ENCODE results near the gene DMBX1.

Gene DMBX1

DNA sequence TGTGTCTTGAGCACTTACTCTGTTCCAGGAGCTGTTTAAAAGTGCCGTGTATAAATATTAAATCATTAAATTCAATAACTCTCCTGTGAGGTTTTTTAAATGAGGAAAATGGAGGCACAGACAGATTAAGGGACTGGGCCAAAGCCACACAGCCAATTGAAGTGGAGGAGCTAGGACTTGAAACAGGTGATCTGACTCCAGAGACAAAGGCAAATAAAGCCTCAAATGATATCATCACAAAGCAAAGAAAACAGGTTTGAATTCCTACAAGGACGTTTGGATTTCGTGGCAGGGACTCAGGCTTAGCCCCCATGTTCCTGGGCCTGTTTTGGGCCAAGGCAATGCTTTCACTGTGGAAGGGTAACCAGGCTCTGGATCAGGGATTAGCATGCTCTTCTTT is 45.2 kb upstream of the DMBX1 start:
- no peaks in the 10 kb centered on the region for H3K36me3 ChIP-seq (ENCODE audit: insufficient read depth, low read length)
- H3K4me3 ChIP-seq (ENCODE audit: low read depth, low read length, poor library complexity, severe bottlenecking), result no peak overlapping the region
- no peaks in the 10 kb centered on the region for H3K79me2 ChIP-seq (ENCODE audit: insufficient read depth, low read length)
- H3K4me1 ChIP-seq (ENCODE audit: insufficient read depth, low read length, severe bottlenecking), result peaks cover 7% of the 10 kb centered on the region
- peaks cover 11% of the 10 kb centered on the region; the same call in 1 of the 2 replicates for H3K27me3 ChIP-seq (ENCODE audit: insufficient read depth, low read length)
- H3F3A ChIP-seq (ENCODE audit: insufficient read depth, low read length), result no peaks in the 10 kb centered on the region
- TF ChIP-seq, protein P1, sequence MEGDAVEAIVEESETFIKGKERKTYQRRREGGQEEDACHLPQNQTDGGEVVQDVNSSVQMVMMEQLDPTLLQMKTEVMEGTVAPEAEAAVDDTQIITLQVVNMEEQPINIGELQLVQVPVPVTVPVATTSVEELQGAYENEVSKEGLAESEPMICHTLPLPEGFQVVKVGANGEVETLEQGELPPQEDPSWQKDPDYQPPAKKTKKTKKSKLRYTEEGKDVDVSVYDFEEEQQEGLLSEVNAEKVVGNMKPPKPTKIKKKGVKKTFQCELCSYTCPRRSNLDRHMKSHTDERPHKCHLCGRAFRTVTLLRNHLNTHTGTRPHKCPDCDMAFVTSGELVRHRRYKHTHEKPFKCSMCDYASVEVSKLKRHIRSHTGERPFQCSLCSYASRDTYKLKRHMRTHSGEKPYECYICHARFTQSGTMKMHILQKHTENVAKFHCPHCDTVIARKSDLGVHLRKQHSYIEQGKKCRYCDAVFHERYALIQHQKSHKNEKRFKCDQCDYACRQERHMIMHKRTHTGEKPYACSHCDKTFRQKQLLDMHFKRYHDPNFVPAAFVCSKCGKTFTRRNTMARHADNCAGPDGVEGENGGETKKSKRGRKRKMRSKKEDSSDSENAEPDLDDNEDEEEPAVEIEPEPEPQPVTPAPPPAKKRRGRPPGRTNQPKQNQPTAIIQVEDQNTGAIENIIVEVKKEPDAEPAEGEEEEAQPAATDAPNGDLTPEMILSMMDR (IDR thresholded peaks at IDR 0.05; ENCODE audit: low read length), result no peak
- TF ChIP-seq EZH2 (IDR thresholded peaks at IDR 0.05; ENCODE audit: borderline replicate concordance, low read length), result no peak
- H3K9me3 ChIP-seq (ENCODE audit: low read length), result no peaks in the 10 kb centered on the region
- no peak overlapping the region for H3K27ac ChIP-seq (ENCODE audit: low read depth, low read length, poor library complexity, severe bottlenecking)
- no peaks in the 10 kb centered on the region for H4K20me1 ChIP-seq (ENCODE audit: insufficient read depth, low read length)
- H3K9me2 ChIP-seq (ENCODE audit: low read depth, low read length), result no peaks in the 10 kb centered on the region
- H3K4me2 ChIP-seq (ENCODE audit: low read length), result no peak overlapping the region
- no peak overlapping the region for H3K9ac ChIP-seq (ENCODE audit: low read length)
- no peak overlapping the region for H2AFZ ChIP-seq (ENCODE audit: low read length)

DNA sequence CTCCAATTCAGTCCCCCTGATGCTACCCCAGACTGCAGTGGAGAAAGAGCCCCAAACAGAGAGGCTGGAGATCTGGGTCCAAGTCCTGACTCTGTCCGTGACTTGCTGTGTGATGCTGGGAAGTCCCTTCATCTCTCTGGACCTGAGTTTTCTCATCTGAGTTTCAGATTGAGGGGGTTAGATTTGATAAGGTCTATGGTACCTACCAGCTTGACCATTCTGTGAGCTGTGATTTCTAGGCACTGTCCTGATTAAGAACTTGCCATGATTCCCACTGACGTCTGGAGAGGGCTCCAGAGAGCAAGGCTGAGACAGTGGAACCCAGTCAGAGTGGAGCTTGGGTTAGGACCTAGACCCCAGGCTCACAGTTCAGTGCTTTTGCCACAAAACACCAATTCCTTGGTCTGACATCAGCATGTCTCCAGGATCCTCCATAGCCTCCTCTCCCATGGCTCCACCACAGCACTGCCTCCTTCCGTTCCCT is 43.8 kb upstream of the DMBX1 start:
- H3K27ac ChIP-seq (ENCODE audit: low read depth, low read length, poor library complexity, severe bottlenecking), result no peak overlapping the region
- no peak for TF ChIP-seq EZH2 (IDR thresholded peaks at IDR 0.05; ENCODE audit: borderline replicate concordance, low read length)
- TF ChIP-seq, protein P1 (IDR thresholded peaks at IDR 0.05; ENCODE audit: low read length), result no peak
- peaks cover 11% of the 10 kb centered on the region; the same call in 1 of the 2 replicates for H3K27me3 ChIP-seq (ENCODE audit: insufficient read depth, low read length)
- peaks cover 7% of the 10 kb centered on the region for H3K4me1 ChIP-seq (ENCODE audit: insufficient read depth, low read length, severe bottlenecking)
- no peaks in the 10 kb centered on the region for H3K36me3 ChIP-seq (ENCODE audit: insufficient read depth, low read length)
- H3K4me3 ChIP-seq (ENCODE audit: low read depth, low read length, poor library complexity, severe bottlenecking), result no peak overlapping the region
- H3K9me3 ChIP-seq (ENCODE audit: low read length), result no peaks in the 10 kb centered on the region
- H3K4me2 ChIP-seq (ENCODE audit: low read length), result no peak overlapping the region
- H3K9ac ChIP-seq (ENCODE audit: low read length), result no peak overlapping the region
- no peaks in the 10 kb centered on the region for H4K20me1 ChIP-seq (ENCODE audit: insufficient read depth, low read length)
- H2AFZ ChIP-seq (ENCODE audit: low read length), result no peak overlapping the region
- H3K9me2 ChIP-seq (ENCODE audit: low read depth, low read length), result no peaks in the 10 kb centered on the region
- H3F3A ChIP-seq (ENCODE audit: insufficient read depth, low read length), result no peaks in the 10 kb centered on the region
- no peaks in the 10 kb centered on the region for H3K79me2 ChIP-seq (ENCODE audit: insufficient read depth, low read length)

DNA sequence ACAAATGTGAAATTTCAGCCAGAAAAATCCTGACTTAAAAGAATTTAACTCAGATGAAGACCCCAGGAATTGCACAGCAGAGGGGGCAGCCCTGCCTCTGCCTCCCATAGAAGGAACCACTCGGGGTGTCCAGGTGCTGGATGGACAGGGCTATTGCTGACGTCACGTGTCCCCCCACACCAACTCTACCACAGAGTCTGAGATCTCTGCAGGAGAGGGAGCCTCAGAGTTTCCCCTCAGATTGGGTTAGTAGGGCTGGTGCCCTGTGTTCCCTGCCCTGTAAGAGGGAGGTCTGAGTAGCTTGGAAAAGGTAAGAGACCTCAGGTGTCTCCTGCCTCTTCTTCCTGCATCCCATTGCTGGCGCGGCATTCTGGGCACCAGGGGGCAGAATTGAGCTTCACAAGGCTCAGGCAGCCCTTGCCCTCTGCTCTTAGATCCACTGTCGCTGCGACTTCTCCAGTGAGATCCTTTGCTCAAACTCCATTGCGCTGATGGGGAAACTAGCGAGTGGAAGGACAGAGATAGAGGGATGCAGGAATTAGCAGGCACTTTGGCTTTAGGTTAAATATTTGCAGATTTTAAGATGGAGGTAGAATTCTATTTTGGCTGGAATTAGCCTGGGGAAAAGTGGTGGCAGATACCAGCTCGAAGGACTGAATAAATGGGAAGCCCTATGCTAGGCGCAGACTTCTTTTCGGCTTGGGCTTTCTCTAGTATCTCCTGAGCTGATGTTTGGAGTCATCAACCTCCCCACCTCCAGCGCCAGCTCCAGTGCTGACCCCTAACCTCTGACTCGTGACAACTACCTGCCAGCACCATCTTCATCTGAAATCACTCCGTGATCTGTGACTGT is 42.8 kb upstream of the DMBX1 start:
- Histone ChIP-seq H3K4me1 (ENCODE audit: insufficient read depth, low read length, severe bottlenecking) (peaks cover 7% of the 10 kb centered on the region), H3K4me2 (ENCODE audit: low read length) (no peak overlapping the region), H3K9ac (ENCODE audit: low read length) (no peak overlapping the region), H3K27me3 (ENCODE audit: insufficient read depth, low read length) (peaks cover 11% of the 10 kb centered on the region; the same call in 1 of the 2 replicates), H3K9me3 (ENCODE audit: low read length) (no peaks in the 10 kb centered on the region), H3F3A (ENCODE audit: insufficient read depth, low read length) (no peaks in the 10 kb centered on the region), H3K79me2 (ENCODE audit: insufficient read depth, low read length) (no peaks in the 10 kb centered on the region), H3K4me3 (ENCODE audit: low read depth, low read length, poor library complexity, severe bottlenecking) (no peak overlapping the region), H4K20me1 (ENCODE audit: insufficient read depth, low read length) (no peaks in the 10 kb centered on the region), H2AFZ (ENCODE audit: low read length) (no peak overlapping the region), H3K9me2 (ENCODE audit: low read depth, low read length) (no peaks in the 10 kb centered on the region), H3K36me3 (ENCODE audit: insufficient read depth, low read length) (no peaks in the 10 kb centered on the region), H3K27ac (ENCODE audit: low read depth, low read length, poor library complexity, severe bottlenecking) (no peak overlapping the region)
- TF ChIP-seq, protein P1 (IDR thresholded peaks at IDR 0.05; ENCODE audit: low read length), result peak; percentile 94
- no peak for TF ChIP-seq EZH2 (IDR thresholded peaks at IDR 0.05; ENCODE audit: borderline replicate concordance, low read length)
